Measurements from ENCODE around the gene CLDN7.
A peak's percentile ranks its signal among the peaks of the same experiment; 100 is the strongest.

- TF ChIP-seq CTCF (IDR thresholded peaks at IDR 0.05), result peak in 2 of 3 experiments; percentile 14 to 36
- no peak for TF ChIP-seq POLR2A (IDR thresholded peaks at IDR 0.05)
These were observed 28.0 kb downstream of the CLDN7 start, which contains the start of gene DVL2 for GRCh38 chr17:7234083-7234951.

All from testis (tissue), 2 donors.